ENCODE data around the gene PAFAH2.

The PAFAH2 gene

DNA sequence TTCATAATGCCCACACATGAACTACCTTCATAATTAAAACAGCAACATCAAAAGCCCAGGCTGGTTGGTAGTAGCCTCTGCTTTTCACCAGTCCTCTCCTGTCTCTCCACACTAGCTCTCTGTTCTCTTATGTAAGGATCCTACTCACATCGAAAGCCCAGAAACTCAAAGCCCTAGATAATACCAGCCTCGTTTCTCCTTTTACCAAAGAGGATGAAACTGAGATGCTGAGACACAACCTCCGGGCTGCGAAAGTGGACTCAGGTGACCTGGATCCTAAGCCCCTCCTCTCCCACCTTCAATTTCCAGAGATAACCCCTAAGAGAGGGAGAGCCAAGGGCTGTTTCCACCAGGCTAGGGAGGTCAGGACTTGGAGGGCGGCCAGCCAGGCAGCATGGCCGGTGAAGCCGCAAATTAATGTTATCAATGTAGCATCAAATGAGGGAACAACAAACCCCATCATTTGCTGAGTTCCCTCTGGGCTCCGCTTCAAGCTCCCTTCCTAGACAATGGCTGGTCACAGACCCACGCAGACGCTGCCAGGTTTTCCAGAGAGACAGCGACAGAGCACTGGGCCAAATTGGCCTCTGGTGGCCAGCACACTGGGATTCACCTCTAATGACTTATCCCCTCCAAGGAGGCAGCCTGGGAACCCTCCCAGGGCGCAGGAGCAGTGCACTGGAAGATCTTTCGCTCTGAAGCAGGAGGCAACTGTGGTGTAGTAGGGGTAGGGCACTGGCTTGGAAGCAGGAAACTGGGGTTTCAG lies 70.9 kb downstream of the PAFAH2 start:
- no peak for DNase-seq
- H4K20me1 ChIP-seq (ENCODE audit: insufficient read depth, low read length): no peaks in the 10 kb centered on the region
- H3F3A ChIP-seq (ENCODE audit: insufficient read depth, low read length): no peaks in the 10 kb centered on the region
- no peaks in the 10 kb centered on the region for H3K9me2 ChIP-seq (replicated peaks; ENCODE audit: insufficient read depth, low read length)
- H3K27ac ChIP-seq (ENCODE audit: low read length): no peak overlapping the region
- H3K9me3 ChIP-seq (replicated peaks; ENCODE audit: insufficient read depth, low read length): no peaks in the 10 kb centered on the region
- peaks cover 20% of the 10 kb centered on the region for H3K27me3 ChIP-seq (replicated peaks; ENCODE audit: insufficient read depth, low read length)
- no peak overlapping the region for H3K9ac ChIP-seq (ENCODE audit: low read length)
- H2AFZ ChIP-seq (ENCODE audit: low read length): no peak overlapping the region
- H3K4me3 ChIP-seq (ENCODE audit: low read length): no peak overlapping the region
- H3K36me3 ChIP-seq (replicated peaks; ENCODE audit: insufficient read depth, low read length): no peaks in the 10 kb centered on the region
- H3K4me2 ChIP-seq (ENCODE audit: low read depth, low read length): no peak overlapping the region
- no peaks in the 10 kb centered on the region for H3K79me2 ChIP-seq (ENCODE audit: low read length)
- no peaks in the 10 kb centered on the region for H3K4me1 ChIP-seq (ENCODE audit: low read length)
- TF ChIP-seq, protein P1, sequence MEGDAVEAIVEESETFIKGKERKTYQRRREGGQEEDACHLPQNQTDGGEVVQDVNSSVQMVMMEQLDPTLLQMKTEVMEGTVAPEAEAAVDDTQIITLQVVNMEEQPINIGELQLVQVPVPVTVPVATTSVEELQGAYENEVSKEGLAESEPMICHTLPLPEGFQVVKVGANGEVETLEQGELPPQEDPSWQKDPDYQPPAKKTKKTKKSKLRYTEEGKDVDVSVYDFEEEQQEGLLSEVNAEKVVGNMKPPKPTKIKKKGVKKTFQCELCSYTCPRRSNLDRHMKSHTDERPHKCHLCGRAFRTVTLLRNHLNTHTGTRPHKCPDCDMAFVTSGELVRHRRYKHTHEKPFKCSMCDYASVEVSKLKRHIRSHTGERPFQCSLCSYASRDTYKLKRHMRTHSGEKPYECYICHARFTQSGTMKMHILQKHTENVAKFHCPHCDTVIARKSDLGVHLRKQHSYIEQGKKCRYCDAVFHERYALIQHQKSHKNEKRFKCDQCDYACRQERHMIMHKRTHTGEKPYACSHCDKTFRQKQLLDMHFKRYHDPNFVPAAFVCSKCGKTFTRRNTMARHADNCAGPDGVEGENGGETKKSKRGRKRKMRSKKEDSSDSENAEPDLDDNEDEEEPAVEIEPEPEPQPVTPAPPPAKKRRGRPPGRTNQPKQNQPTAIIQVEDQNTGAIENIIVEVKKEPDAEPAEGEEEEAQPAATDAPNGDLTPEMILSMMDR (IDR thresholded peaks at IDR 0.05; ENCODE audit: low read length): no peak
- TF ChIP-seq EZH2phosphoT487 (IDR thresholded peaks at IDR 0.05; ENCODE audit: low read length) (no peak), EZH2 (optimal IDR thresholded peaks at IDR 0.05; ENCODE audit: low read depth, low read length) (no peak)

DNA sequence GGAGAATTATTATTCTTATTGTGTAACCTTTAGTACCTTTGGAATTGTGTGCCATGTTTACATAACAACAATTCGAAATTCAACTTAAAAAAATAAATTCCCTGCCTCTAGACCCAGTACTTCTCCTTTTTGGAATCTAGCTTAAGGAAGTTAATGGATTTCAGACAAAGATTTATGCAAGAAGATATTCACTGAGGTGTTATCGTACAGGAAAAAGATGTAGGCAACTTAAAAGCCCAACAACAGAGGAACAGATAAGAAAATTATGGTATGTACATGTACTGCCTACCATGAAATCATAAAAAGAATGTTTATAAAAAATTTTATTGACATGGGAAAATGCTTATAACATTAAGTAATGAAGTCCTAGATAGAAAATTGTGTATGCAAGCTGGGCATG lies 73.4 kb downstream of the PAFAH2 start:
- H3K9ac ChIP-seq (ENCODE audit: low read length): no peak overlapping the region

DNA sequence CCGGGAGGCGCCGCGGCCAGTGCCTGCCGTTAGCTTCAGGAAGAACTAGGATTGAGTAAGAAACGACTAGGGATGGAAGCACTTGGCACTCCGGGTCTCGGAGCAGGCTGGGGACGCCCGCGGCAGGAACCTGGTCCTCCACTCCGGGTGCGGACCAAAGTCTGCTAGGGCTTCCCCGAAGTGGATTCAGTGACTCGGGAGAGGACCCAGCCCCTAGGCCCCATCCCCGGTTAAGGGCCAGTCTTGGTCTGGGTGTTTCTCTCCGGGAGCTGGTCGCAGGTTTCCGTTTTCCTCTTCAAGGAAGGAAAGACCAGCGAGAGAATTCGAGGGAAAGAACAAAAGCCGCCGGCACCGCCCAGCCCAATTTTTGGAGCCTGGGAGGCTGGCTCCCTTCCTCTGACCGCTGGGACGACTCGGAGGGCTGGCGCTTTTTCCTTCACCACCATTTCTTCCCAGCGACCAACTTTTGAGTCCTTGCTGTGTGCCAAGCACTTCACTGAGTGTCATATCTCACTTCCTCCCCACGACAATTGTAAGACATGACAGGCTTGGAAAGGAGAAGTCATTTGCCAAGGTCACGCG lies 74.8 kb downstream of the PAFAH2 start:
- H3K27me3 ChIP-seq (replicated peaks; ENCODE audit: insufficient read depth, low read length): peaks cover 24% of the 10 kb centered on the region
- no peaks in the 10 kb centered on the region for H3K9me3 ChIP-seq (replicated peaks; ENCODE audit: insufficient read depth, low read length)
- H3K27ac ChIP-seq (ENCODE audit: low read length): no peak overlapping the region
- peak overlapping the region; percentile 73 for H3K4me2 ChIP-seq (ENCODE audit: low read depth, low read length)
- H3K9me2 ChIP-seq (replicated peaks; ENCODE audit: insufficient read depth, low read length): no peaks in the 10 kb centered on the region
- no peaks in the 10 kb centered on the region for H3K4me1 ChIP-seq (ENCODE audit: low read length)
- 0 out of 2 replicates have a peak overlapping the region, but pooled peaks have one; percentile 31 for H2AFZ ChIP-seq (ENCODE audit: low read length)
- DNase-seq: no peak
- TF ChIP-seq, protein P1 (IDR thresholded peaks at IDR 0.05; ENCODE audit: low read length): no peak
- TF ChIP-seq EZH2 (optimal IDR thresholded peaks at IDR 0.05; ENCODE audit: low read depth, low read length): no peak
- no peak for TF ChIP-seq EZH2phosphoT487 (IDR thresholded peaks at IDR 0.05; ENCODE audit: low read length)
- no peaks in the 10 kb centered on the region for H3K36me3 ChIP-seq (replicated peaks; ENCODE audit: insufficient read depth, low read length)
- peak overlapping the region; percentile 42 for H3K4me3 ChIP-seq (ENCODE audit: low read length)
- H3K9ac ChIP-seq (ENCODE audit: low read length): no peak overlapping the region
- H3F3A ChIP-seq (ENCODE audit: insufficient read depth, low read length): no peaks in the 10 kb centered on the region
- no peaks in the 10 kb centered on the region for H4K20me1 ChIP-seq (ENCODE audit: insufficient read depth, low read length)
- H3K79me2 ChIP-seq (ENCODE audit: low read length): no peaks in the 10 kb centered on the region

More for the DNA sequence above, 73.4 kb downstream of the PAFAH2 start:
- H3K4me2 ChIP-seq (ENCODE audit: low read depth, low read length): no peak overlapping the region
- no peak overlapping the region for H3K4me3 ChIP-seq (ENCODE audit: low read length)
- peaks cover 24% of the 10 kb centered on the region for H3K27me3 ChIP-seq (replicated peaks; ENCODE audit: insufficient read depth, low read length)
- no peaks in the 10 kb centered on the region for H3K9me2 ChIP-seq (replicated peaks; ENCODE audit: insufficient read depth, low read length)
- TF ChIP-seq EZH2phosphoT487 (IDR thresholded peaks at IDR 0.05; ENCODE audit: low read length): no peak
- no peaks in the 10 kb centered on the region for H3F3A ChIP-seq (ENCODE audit: insufficient read depth, low read length)
- DNase-seq: no peak
- no peaks in the 10 kb centered on the region for H3K9me3 ChIP-seq (replicated peaks; ENCODE audit: insufficient read depth, low read length)
- H2AFZ ChIP-seq (ENCODE audit: low read length): no peak overlapping the region
- H3K79me2 ChIP-seq (ENCODE audit: low read length): no peaks in the 10 kb centered on the region
- no peaks in the 10 kb centered on the region for H4K20me1 ChIP-seq (ENCODE audit: insufficient read depth, low read length)
- no peaks in the 10 kb centered on the region for H3K36me3 ChIP-seq (replicated peaks; ENCODE audit: insufficient read depth, low read length)
- H3K4me1 ChIP-seq (ENCODE audit: low read length): no peaks in the 10 kb centered on the region
- H3K27ac ChIP-seq (ENCODE audit: low read length): no peak overlapping the region
